Measurements from ENCODE around the gene LRRFIP1.

DNA sequence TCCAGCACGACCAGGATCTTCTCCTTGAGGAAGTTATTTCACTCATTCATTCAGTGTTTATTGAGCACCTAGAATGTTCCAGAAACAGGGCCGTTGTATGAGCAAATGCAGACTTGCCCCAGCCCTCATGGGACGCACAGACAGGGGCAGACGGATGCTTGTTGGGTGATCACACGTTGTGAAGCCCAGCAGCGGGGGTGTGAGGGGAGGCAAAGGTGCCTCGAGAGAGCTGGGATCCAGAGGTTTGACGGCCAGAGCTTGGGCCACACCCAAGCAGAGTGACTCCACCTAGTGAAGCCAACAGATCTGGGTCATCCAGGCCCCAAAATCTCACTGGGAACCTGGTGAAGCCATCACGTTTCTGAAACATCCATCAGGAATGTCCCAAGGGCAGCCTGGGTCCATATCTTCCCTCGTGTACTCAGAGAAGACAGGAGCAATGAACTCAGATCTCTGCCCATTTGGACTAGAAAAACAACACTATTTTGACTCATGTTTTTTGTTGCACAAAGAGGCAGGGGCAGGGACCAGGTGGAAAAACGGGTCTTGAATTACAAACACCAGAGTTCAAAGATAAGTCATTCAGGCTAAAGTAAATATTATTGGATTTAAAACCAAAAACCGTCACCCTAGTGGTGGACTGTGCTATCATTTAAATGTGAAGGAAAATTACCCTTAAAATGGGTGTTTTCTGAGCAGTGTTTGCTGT, 116.3 kb downstream of the LRRFIP1 start:
- TF ChIP-seq, protein P1, sequence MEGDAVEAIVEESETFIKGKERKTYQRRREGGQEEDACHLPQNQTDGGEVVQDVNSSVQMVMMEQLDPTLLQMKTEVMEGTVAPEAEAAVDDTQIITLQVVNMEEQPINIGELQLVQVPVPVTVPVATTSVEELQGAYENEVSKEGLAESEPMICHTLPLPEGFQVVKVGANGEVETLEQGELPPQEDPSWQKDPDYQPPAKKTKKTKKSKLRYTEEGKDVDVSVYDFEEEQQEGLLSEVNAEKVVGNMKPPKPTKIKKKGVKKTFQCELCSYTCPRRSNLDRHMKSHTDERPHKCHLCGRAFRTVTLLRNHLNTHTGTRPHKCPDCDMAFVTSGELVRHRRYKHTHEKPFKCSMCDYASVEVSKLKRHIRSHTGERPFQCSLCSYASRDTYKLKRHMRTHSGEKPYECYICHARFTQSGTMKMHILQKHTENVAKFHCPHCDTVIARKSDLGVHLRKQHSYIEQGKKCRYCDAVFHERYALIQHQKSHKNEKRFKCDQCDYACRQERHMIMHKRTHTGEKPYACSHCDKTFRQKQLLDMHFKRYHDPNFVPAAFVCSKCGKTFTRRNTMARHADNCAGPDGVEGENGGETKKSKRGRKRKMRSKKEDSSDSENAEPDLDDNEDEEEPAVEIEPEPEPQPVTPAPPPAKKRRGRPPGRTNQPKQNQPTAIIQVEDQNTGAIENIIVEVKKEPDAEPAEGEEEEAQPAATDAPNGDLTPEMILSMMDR (IDR thresholded peaks at IDR 0.05): peak in 2 of 5 experiments; percentile 26 to 33
- no peak for TF ChIP-seq POLR2A (IDR thresholded peaks at IDR 0.05)
